ENCODE measurements around the gene CD101. TPM values are rescaled to one million over a fixed set of nuclear protein-coding genes. Genes with fewer than 3 reads are reported as not detected.

Gene CD101
- total and polyA plus RNA-seq, 2 of the 8 experiments (the other 6 are each of a cell fraction or from before 2014, with no cell fraction given): 1.1 to 1.2 TPM

- H3K23ac ChIP-seq (ENCODE audit: insufficient read length): no peak overlapping the region
- H3K4me1 ChIP-seq (replicated peaks in 1 of 4; ENCODE audit: control insufficient read depth in 3 of 4, insufficient read depth in 4 of 4, low read length in 3 of 4): no peaks in the 10 kb centered on the region
- H3K4me2 ChIP-seq (ENCODE audit: insufficient read depth in 1 of 2, low read depth in 2 of 2, low read length in 2 of 2): no peak overlapping the region
- H3K18ac ChIP-seq (ENCODE audit: extremely low read depth, low read length): no peak overlapping the region
- no peaks in the 10 kb centered on the region for H3K9me3 ChIP-seq (ENCODE audit: insufficient read depth in 2 of 2, low read depth in 1 of 2, low read length in 1 of 2)
- no peaks in the 10 kb centered on the region for H3K79me2 ChIP-seq (ENCODE audit: control insufficient read depth in 1 of 2, insufficient read depth in 2 of 2, low read length in 2 of 2)
- no peak overlapping the region for H3K4ac ChIP-seq (replicated peaks; ENCODE audit: insufficient read length, low read depth, low read length)
- WGBS, 2 experiments (ENCODE audit: extremely low coverage in 1 of 2, insufficient coverage in 1 of 2, insufficient read length in 1 of 2, insufficient replicate concordance in 2 of 2, low coverage in 1 of 2, low lambda C conversion rate in 2 of 2, missing lambda C conversion rate in 1 of 2): 79% methylated on average over 3 of the region's 3 CpGs; no CpG with 5 or more reads in 1 of the 2 experiments
- H2BK5ac ChIP-seq (ENCODE audit: low read depth, low read length): no peak overlapping the region
- FAIRE-seq: no peak
- H3K27me3 ChIP-seq (replicated peaks in 1 of 4; ENCODE audit: control insufficient read depth in 3 of 4, extremely low read depth in 1 of 4, insufficient read depth in 3 of 4, low read length in 3 of 4): no peaks in the 10 kb centered on the region
- H3K56ac ChIP-seq (replicated peaks; ENCODE audit: insufficient read length, low read depth, low read length): no peak overlapping the region
- H4K91ac ChIP-seq (replicated peaks; ENCODE audit: insufficient read length, low read length): no peak overlapping the region
- no peak overlapping the region for H3K14ac ChIP-seq (ENCODE audit: insufficient read length)
- no peak overlapping the region for H2BK15ac ChIP-seq (ENCODE audit: low read length)
- H3K79me1 ChIP-seq (ENCODE audit: low read depth, low read length): no peaks in the 10 kb centered on the region
- no peak for DNase-seq (ENCODE audit: low read depth in 1 of 2, low spot score in 2 of 2)
- peaks cover 0 to 4% (median 0%) of the 10 kb centered on the region in 4 experiments; a peak in 1 of 8 replicates for H3K36me3 ChIP-seq (ENCODE audit: control insufficient read depth in 2 of 4, insufficient read depth in 4 of 4, low read length in 3 of 4)
- ChIA-PET POLR2A (ENCODE audit: partially characterized antibody) (no interaction called here), CTCF (ENCODE audit: partially characterized antibody) (interaction anchor here (0.8 to 1.0 kb wide), 3 partner anchors 31 to 281 kb away, joined by 3 read pairs; no protein-coding TSS in a partner anchor)
- H3K4me3 ChIP-seq (ENCODE audit: extremely low read depth in 1 of 4, insufficient read depth in 2 of 4, low read depth in 3 of 4, low read length in 4 of 4): no peak overlapping the region
- no peaks in the 10 kb centered on the region for H3K23me2 ChIP-seq (ENCODE audit: low read depth, low read length)
- H2BK12ac ChIP-seq (ENCODE audit: low read depth, low read length): no peak overlapping the region
- no peak overlapping the region for H2AFZ ChIP-seq (ENCODE audit: low read length)
- no peak overlapping the region for H2BK120ac ChIP-seq (replicated peaks; ENCODE audit: low read depth, low read length)
- no peak overlapping the region for H3K27ac ChIP-seq (ENCODE audit: low read depth, low read length)
- H4K20me1 ChIP-seq (replicated peaks in 1 of 2; ENCODE audit: control insufficient read depth in 1 of 2, insufficient read depth in 2 of 2, low read length in 2 of 2): no peaks in the 10 kb centered on the region
- no peak overlapping the region for H2AK5ac ChIP-seq (ENCODE audit: low read depth, low read length)
- H4K5ac ChIP-seq (ENCODE audit: insufficient read length, low read depth, low read length): no peak overlapping the region
- no peak overlapping the region for H4K8ac ChIP-seq (ENCODE audit: extremely low read depth, insufficient read depth, low read length)
- no peak overlapping the region for H2BK20ac ChIP-seq (ENCODE audit: low read length)
- no peak overlapping the region for H3K9ac ChIP-seq (replicated peaks in 1 of 4; ENCODE audit: extremely low read depth in 1 of 4, low read depth in 3 of 4, low read length in 3 of 4)
- TF ChIP-seq KDM1A (IDR thresholded peaks at IDR 0.05; ENCODE audit: borderline replicate concordance, low read length) (no peak), CREB1 (IDR thresholded peaks at IDR 0.05) (no peak), MAX (IDR thresholded peaks at IDR 0.05) (no peak), YY1 (IDR thresholded peaks at IDR 0.05; ENCODE audit: low read depth, low read length) (no peak), E2F6 (IDR thresholded peaks at IDR 0.05) (no peak), RNF2 (IDR thresholded peaks at IDR 0.05; ENCODE audit: borderline replicate concordance, low read depth, low read length, missing control alignments, poor library complexity, severe bottlenecking) (no peak), CTBP2 (IDR thresholded peaks at IDR 0.05; ENCODE audit: borderline replicate concordance, insufficient read depth, insufficient read length, low read length) (no peak), GTF2F1 (IDR thresholded peaks at IDR 0.05; ENCODE audit: borderline replicate concordance, low read depth, low read length) (no peak), NRF1 (IDR thresholded peaks at IDR 0.05; ENCODE audit: low read depth, low read length) (no peak), ZNF274 (IDR thresholded peaks at IDR 0.05; ENCODE audit: borderline replicate concordance, extremely low read depth, low read length) (no peak), SIRT6 (IDR thresholded peaks at IDR 0.05; ENCODE audit: low read length) (no peak), SIN3A (conservative IDR thresholded peaks at IDR 0.05 in 1 of 2, IDR thresholded peaks at IDR 0.05 in 1 of 2; ENCODE audit: low read depth in 1 of 2, low read length in 2 of 2) (no peak), HDAC2 (IDR thresholded peaks at IDR 0.05; ENCODE audit: borderline replicate concordance in 1 of 2, low read depth in 2 of 2, low read length in 2 of 2) (no peak)
These were observed 16.1 kb downstream of the CD101 start for GRCh38 chr1:117017648-117018047.
